GM12878 (cell line): Measurements from ENCODE around the gene CYB5R2. TPM values are rescaled to one million over a fixed set of nuclear protein-coding genes. Genes with fewer than 3 reads are reported as not detected.

Experiments used
- ATAC-seq: fragments of 200-7000 bp; cut with Tn5 transposase; 3 replicates; pipeline ENCODE4 v1.9.1; 2020; ENCODE audit warnings: mild to moderate bottlenecking, moderate library complexity
- BruUV-seq: library from RNA; stranded (reverse); fragments of 400-500 nt; replicated peaks from 2 replicates; lab custom pipeline; 2021; lab: Mats Ljungman, UMichigan
- CTCF ChIA-PET: fragments of 300-600 bp; sonication (Branson Sonifier 250); formaldehyde crosslinking; extraction: SDS; loops from one replicate; lab custom pipeline; 2021; ENCODE audit warnings: inconsistent platforms; lab: Yijun Ruan, JAX
- POLR2A ChIA-PET: fragments of 350-600 bp; formaldehyde crosslinking; extraction: SDS; loops from one replicate; lab custom pipeline; 2021; ENCODE audit warnings: inconsistent platforms; lab: Charles Lee
- RAD21 ChIA-PET: fragments of 300-600 bp; sonication (Branson Sonifier 250); formaldehyde crosslinking; loops from one replicate; lab custom pipeline; 2023; ENCODE audit warnings: antibody characterized with exemption; ENCODE audit not compliant: unreplicated experiment; lab: Charles Lee
- SMC1A ChIA-PET: fragments of 300-600 bp; sonication (Branson Sonifier 250); formaldehyde crosslinking; loops from one replicate; lab custom pipeline; 2023; ENCODE audit not compliant: unreplicated experiment, uncharacterized antibody; lab: Charles Lee
- DNase-seq: peaks from one replicate; pipeline ENCODE4 v3.0.0-alpha.2; 2011; ENCODE audit warnings: low read depth, low spot score
- FAIRE-seq: peaks from 3 replicates; lab custom pipeline; 2011; peaks lifted over from hg19 to GRCh38; lab: Jason Lieb, UNC
- H2AFZ ChIP-seq: 2 replicates; pipeline ENCODE4 v1.6.0; 2011; ENCODE audit warnings: low read depth, low read length, control low read depth; ENCODE audit not compliant: control insufficient read depth
- H3K27ac ChIP-seq: 2 replicates; pipeline ENCODE4 v1.5.1; 2011; ENCODE audit warnings: control low read depth; ENCODE audit not compliant: control insufficient read depth, insufficient read depth
- H3K27me3 ChIP-seq, 2 experiments: replicated peaks in 1 of 2; 2 replicates each; pipeline versions ENCODE4 v1.6.0 to v1.6.1; 2011; ENCODE audit warnings: low read length in 1 of 2; ENCODE audit not compliant: control insufficient read depth in 2 of 2, insufficient read depth in 2 of 2
- H3K36me3 ChIP-seq, 2 experiments: 2 replicates each; pipeline ENCODE4 v1.5.1; 2011; ENCODE audit warnings: low read length in 1 of 2; ENCODE audit not compliant: control insufficient read depth in 2 of 2, insufficient read depth in 2 of 2
- H3K4me1 ChIP-seq: 2 replicates; pipeline ENCODE4 v1.6.1; 2011; ENCODE audit warnings: mild to moderate bottlenecking, low read length, moderate library complexity, mixed read lengths; ENCODE audit not compliant: control insufficient read depth, insufficient read depth
- H3K4me2 ChIP-seq: 2 replicates; pipeline ENCODE4 v1.6.0; 2011; ENCODE audit warnings: control low read depth; ENCODE audit not compliant: control insufficient read depth, insufficient read depth
- H3K4me3 ChIP-seq: fragments of 200-600 bp; sonication (generic); 2 replicates; pipeline ENCODE4 v1.5.1; 2016
- H3K79me2 ChIP-seq: 2 replicates; pipeline ENCODE4 v1.6.0; 2011; ENCODE audit warnings: low read length; ENCODE audit not compliant: control insufficient read depth, insufficient read depth
- H3K9ac ChIP-seq: 2 replicates; pipeline ENCODE4 v1.8.0; 2011; ENCODE audit warnings: low read length, control low read depth, mixed read lengths; ENCODE audit not compliant: control insufficient read depth, insufficient read depth
- H3K9me3 ChIP-seq: replicated peaks from 3 replicates; pipeline ENCODE4 v1.5.1; 2011; ENCODE audit warnings: mild to moderate bottlenecking, low read length; ENCODE audit not compliant: control insufficient read depth, insufficient read depth
- H4K20me1 ChIP-seq: 2 replicates; pipeline ENCODE4 v1.6.0; 2011; ENCODE audit not compliant: control insufficient read depth, insufficient read depth
- BCLAF1 ChIP-seq: fragments of 450-650 bp; IDR thresholded peaks from 2 replicates; pipeline ENCODE4 v1.6.1; 2017; ENCODE audit warnings: antibody characterized with exemption, mild to moderate bottlenecking, moderate library complexity
- CHD1 ChIP-seq: IDR thresholded peaks from 2 replicates; pipeline ENCODE4 v1.6.1; 2012; ENCODE audit warnings: low read depth, low read length, improper control_type of control experiment
- HDAC2 ChIP-seq: fragments of 200-600 bp; sonication (generic); IDR thresholded peaks from 2 replicates; pipeline ENCODE4 v1.6.1; 2017
- MEF2B ChIP-seq: fragments of 450-650 bp; IDR thresholded peaks from 2 replicates; pipeline ENCODE4 v1.6.1; 2018; ENCODE audit warnings: mild to moderate bottlenecking, moderate library complexity; ENCODE audit not compliant: partially characterized antibody, poor library complexity, severe bottlenecking
- NFIC ChIP-seq: IDR thresholded peaks from 2 replicates; pipeline ENCODE4 v1.6.1; 2012; ENCODE audit warnings: low read depth, mild to moderate bottlenecking, inconsistent platforms, low read length, moderate library complexity
- PAX8 ChIP-seq: fragments of 450-650 bp; IDR thresholded peaks from 2 replicates; pipeline ENCODE4 v1.6.1; 2017; ENCODE audit warnings: mild to moderate bottlenecking, moderate library complexity
- RELA ChIP-seq: fragments of 450-650 bp; IDR thresholded peaks from 2 replicates; pipeline ENCODE4 v1.8.0; 2014; ENCODE audit warnings: borderline replicate concordance; ENCODE audit not compliant: partially characterized antibody
- SMAD1 ChIP-seq: fragments of 450-650 bp; IDR thresholded peaks from 2 replicates; pipeline ENCODE4 v1.6.1; 2018; ENCODE audit warnings: mild to moderate bottlenecking, low read depth; ENCODE audit not compliant: partially characterized antibody
- ZNF384 ChIP-seq: IDR thresholded peaks from 2 replicates; pipeline ENCODE4 v1.6.1; 2012; ENCODE audit warnings: low read depth, mild to moderate bottlenecking, low read length, improper control_type of control experiment, borderline replicate concordance
- ZNF687 ChIP-seq: fragments of 450-650 bp; IDR thresholded peaks from 2 replicates; pipeline ENCODE4 v1.6.1; 2017; ENCODE audit warnings: mild to moderate bottlenecking, moderate library complexity
- WGBS: methylation state at CpG from one replicate; pipeline ENCODE4 v1.1.6; 2016; ENCODE audit warnings: low lambda C conversion rate; ENCODE audit not compliant: insufficient replicate concordance, insufficient coverage; ENCODE audit errors: missing lambda C conversion rate; 5-methylcytosine and 5-hydroxymethylcytosine counted together
- in situ Hi-C: fragments of 300-500 bp; cut with MboI; formaldehyde crosslinking; loops from 9 replicates; pipeline ENCODE4 v1.14.3; 2018; ENCODE audit warnings: mixed read lengths
- intact Hi-C: fragments of 100-400 bp; cut with micrococcal nuclease; formaldehyde crosslinking; loops from one replicate; pipeline ENCODE4 v1.14.2; 2022; ENCODE audit not compliant: unreplicated experiment
- polyA plus RNA-seq, 11 experiments: library from polyadenylated mRNA; depleted of rRNA in 4 of 11; unstranded in 6 of 11; stranded (reverse) in 5 of 11; fragments of >200 nt; fragmentation: Nextera tagmentation in 4 of 11; fragmentation: Illumina TruSeq in 1 of 11; extraction: Ambion mirVana in 4 of 11; extraction: Trizol in 1 of 11; gene quantifications; 1 replicate in 1 of 11; 2 replicates in 10 of 11; pipeline versions ENCODE4 v1.2.1 to v1.2.3, GENCODE V29; 2011 to 2016; ENCODE audit warnings: inconsistent platforms in 2 of 11, missing spikeins in 2 of 11, low read depth in 1 of 11
- total RNA-seq, 4 experiments: library from RNA; depleted of rRNA in 3 of 4; stranded (reverse); fragments of >200 nt in 3 of 4; fragmentation: Illumina TruSeq in 1 of 4; extraction: Trizol in 1 of 4; gene quantifications; 2 replicates each; pipeline versions ENCODE4 v1.2.1 to v1.2.3, GENCODE V29; 2013 to 2021
- TF ChIP-seq, protein P1 (sequence below): IDR thresholded peaks from 2 replicates; pipeline ENCODE4 v1.6.1; 2012; ENCODE audit warnings: low read depth, low read length, improper control_type of control experiment
- TF ChIP-seq, protein P2 (sequence below): fragments of 450-650 bp; formaldehyde crosslinking; IDR thresholded peaks from 2 replicates; pipeline ENCODE4 v1.5.0; 2022; ENCODE audit warnings: mild to moderate bottlenecking, missing genetic modification characterization

The CYB5R2 gene
- total and polyA plus RNA-seq, 10 of the 15 experiments (the other 5 are each of a cell fraction or from before 2014, with no cell fraction given): 21.0 to 111 (median 70.4) TPM

DNA sequence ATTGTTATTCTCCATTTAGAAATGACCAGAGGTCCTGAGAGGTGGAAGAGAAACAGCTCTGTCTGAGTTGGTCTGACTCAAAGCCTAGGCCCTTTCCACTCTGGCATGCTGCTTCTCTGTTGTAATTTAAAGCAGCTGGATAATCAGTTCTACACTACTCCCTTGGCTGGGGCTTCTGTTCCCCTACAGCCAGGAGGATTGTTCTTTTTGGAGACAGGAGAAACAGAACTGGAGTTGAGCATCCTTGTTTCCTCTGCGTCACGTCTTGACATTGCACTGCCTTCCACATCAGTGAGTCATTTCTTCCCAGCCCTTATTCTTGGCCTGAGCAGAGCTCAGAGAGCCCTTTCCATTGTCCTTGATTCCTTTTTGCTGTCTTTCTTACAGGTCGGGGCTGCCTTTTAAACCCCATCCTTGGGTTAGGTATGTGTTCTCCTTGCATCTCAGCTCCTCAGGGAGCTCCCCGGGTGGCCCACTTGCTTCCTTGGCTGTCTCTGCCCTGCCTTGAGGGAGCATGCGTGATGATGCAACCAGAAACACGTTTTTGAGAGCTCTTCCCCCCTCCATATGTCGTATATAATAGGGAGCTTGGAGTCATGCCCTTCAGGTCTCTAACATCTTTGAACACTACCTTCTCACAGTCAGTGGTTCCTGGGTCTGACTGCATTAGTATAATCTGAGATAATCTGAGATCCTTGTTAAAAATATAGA, 35.7 kb downstream of the CYB5R2 start:
- 89% methylated on average over 7 of the region's 7 CpGs for whole genome bisulfite sequencing
- no peak for FAIRE-seq
- TF ChIP-seq SMAD1: no peak
- no peak for TF ChIP-seq ZNF687
- TF ChIP-seq ZNF384: no peak
- TF ChIP-seq, protein P1, sequence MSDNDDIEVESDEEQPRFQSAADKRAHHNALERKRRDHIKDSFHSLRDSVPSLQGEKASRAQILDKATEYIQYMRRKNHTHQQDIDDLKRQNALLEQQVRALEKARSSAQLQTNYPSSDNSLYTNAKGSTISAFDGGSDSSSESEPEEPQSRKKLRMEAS: no peak
- no peak for TF ChIP-seq BCLAF1
- TF ChIP-seq, protein P2, sequence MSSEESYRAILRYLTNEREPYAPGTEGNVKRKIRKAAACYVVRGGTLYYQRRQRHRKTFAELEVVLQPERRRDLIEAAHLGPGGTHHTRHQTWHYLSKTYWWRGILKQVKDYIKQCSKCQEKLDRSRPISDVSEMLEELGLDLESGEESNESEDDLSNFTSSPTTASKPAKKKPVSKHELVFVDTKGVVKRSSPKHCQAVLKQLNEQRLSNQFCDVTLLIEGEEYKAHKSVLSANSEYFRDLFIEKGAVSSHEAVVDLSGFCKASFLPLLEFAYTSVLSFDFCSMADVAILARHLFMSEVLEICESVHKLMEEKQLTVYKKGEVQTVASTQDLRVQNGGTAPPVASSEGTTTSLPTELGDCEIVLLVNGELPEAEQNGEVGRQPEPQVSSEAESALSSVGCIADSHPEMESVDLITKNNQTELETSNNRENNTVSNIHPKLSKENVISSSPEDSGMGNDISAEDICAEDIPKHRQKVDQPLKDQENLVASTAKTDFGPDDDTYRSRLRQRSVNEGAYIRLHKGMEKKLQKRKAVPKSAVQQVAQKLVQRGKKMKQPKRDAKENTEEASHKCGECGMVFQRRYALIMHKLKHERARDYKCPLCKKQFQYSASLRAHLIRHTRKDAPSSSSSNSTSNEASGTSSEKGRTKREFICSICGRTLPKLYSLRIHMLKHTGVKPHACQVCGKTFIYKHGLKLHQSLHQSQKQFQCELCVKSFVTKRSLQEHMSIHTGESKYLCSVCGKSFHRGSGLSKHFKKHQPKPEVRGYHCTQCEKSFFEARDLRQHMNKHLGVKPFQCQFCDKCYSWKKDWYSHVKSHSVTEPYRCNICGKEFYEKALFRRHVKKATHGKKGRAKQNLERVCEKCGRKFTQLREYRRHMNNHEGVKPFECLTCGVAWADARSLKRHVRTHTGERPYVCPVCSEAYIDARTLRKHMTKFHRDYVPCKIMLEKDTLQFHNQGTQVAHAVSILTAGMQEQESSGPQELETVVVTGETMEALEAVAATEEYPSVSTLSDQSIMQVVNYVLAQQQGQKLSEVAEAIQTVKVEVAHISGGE (CRISPR knock-in tag): no peak
- TF ChIP-seq HDAC2: no peak
- no peak for TF ChIP-seq CHD1
- TF ChIP-seq PAX8: no peak
- no peak for TF ChIP-seq NFIC
- TF ChIP-seq RELA: no peak
- TF ChIP-seq MEF2B: no peak

More for the DNA sequence above, 35.7 kb downstream of the CYB5R2 start:
- no peaks in the 10 kb centered on the region for H3K9me3 ChIP-seq
- DNase-seq (no peak), ATAC-seq (no peak)
- in situ Hi-C loops: no loop called here
- H3K9ac ChIP-seq: no peak overlapping the region
- no peak overlapping the region for H3K4me2 ChIP-seq
- H4K20me1 ChIP-seq: no peaks in the 10 kb centered on the region; the same call in 1 of the 2 replicates
- intact Hi-C loops: no loop called here
- H2AFZ ChIP-seq: no peak overlapping the region
- ChIA-PET CTCF (interaction anchor here (1.3 kb wide), 1 partner anchor 28 kb away, joined by 3 read pairs; no protein-coding TSS in a partner anchor), SMC1A (interaction anchor here (1.0 to 2.1 kb wide), 4 partner anchors 15 to 125 kb away, joined by 3 to 5 read pairs (median 4); no protein-coding TSS in a partner anchor), POLR2A (no interaction called here), RAD21 (no interaction called here)
- peaks cover 19 to 31% of the 10 kb centered on the region in 2 experiments for H3K36me3 ChIP-seq
- no TSS peak for BruUV-seq
- no peaks in the 10 kb centered on the region for H3K79me2 ChIP-seq
- no peak overlapping the region for H3K27ac ChIP-seq
- H3K4me1 ChIP-seq: peaks cover 3% of the 10 kb centered on the region; the same call in 1 of the 2 replicates
- no peak overlapping the region for H3K4me3 ChIP-seq
- H3K27me3 ChIP-seq: no peaks in the 10 kb centered on the region
